Measurements from ENCODE around the gene IFNA16.
"Not testable (repeated sequence)": the region's sequence is repeated elsewhere in the genome, so short reads cannot be mapped to it uniquely, and the experiment has no call there.

The IFNA16 gene

DNA sequence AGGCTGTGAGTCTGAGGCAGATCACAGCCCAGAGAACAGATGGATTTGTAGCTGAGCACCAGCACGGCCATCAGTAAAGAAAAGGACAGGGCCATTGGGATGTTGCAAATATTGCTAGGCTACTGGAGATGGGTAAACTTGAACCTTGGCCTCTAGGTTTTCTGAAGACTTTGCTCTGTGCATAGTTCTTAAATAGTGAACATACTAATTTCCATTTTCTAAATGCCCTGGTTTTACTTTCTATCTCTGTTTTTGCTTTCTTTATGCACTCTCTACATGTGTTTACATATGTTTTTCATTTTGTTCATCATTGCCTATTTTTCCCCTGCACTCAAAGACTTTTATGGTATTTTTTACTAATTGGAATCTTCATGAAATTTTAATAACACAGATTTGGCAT lies at the start of gene IFNA16:
Gene IFNA16 (minus strand): TSS at position 101 of the 400 bp plus-strand sequence. CDS start 6 bp downstream, at position 95.
- not testable (repeated sequence) for FAIRE-seq

DNA sequence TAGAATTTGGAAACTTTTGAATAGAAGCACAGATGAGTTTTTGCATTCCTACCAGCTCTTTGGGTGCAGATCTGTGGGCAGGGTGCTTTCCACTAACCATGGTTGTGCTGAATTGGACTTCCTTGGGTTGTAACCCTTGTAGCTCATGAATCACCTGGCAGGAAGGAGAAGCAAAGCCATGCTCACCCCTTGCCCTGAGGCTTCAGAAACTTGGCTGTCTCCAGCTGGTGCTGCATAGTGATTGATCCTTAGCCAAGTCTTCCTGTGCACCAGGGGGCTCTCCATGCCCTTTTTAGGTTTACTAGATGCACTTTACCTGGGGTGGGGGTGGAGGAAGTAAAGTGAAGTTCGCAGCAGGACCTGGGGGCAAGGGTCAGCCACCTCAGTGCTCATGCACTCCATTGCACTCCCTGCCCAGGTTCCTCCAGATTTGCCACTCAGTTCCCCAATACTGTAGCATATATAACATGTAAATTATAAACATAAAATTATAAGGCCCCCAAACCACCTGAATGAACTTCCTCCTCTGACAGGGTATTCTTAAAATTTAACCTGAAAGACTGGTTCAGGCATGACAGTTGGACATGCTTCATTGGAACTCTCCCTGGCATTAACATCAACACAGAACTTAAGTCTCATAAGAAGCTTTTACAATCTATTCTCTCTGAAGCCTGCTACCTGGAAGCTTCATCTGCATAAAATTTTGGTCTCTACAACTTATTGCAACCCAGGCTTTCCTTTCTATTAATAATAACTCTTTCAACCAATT lies 48.5 kb upstream of the IFNA16 start:
- no peak for FAIRE-seq

- FAIRE-seq: no peak
These were observed 38.6 kb upstream of the IFNA16 start for GRCh38 chr9:21255538-21256212.

DNA sequence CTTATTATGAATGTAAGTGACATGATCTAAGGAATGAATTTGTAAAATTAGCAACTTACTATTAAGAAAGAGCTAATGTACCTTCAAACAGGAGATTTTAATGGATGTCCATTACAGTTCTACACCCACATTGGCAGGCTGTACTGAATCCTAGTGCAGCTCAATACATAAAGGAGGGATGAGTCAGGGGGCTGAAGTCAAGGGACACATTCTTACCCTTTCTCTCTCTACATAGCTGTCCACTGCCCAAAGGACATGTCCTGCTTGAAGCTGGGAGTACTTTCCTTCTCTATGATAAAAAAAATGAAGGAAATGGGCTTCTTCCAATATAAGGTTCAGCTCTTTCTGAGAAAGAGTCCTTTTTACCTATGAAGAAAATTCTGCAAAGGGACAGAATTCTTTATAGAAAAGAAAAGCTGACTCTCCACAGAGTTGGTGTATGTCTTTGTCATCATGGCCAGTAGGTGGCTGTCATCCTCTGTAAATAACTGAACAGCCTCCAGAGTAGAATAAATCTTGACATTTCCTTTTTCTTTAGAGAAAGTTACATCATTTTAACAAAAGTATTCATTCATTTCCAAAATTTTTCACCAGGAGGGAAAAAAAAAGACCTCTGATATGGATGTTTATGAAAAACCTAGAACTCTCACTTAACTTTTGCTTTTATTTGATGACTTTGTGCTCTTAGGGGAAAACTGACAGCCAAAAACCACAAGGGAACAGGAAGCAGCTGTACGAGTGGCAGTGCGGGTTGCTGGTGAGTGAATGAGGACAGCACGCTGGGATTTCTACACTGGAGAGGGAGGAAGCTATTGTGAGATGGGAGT lies 35.8 kb upstream of the IFNA16 start:
- no peak for FAIRE-seq

DNA sequence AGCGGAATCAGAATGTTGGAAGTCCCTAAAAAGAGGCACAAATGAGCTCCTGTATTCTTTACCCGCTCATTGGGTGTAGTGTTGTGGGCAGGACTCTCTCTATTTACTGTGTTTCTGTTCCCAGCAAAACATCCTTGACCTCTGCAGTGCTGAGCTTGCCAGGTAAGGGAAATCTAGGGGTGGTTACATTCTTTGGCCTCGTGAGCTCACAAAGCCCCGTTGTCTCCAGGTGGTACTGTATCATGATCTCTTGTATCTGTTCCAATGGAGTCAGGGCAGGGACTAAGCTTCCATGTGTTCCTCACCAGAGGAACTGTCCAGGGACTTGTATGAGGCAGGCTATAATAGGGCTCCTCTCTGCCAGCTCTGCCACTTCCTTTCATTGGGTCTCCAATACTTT lies 34.5 kb upstream of the IFNA16 start:
- FAIRE-seq: no peak

- FAIRE-seq: no peak
These were observed 34.1 kb upstream of the IFNA16 start for GRCh38 chr9:21251190-21251589.

DNA sequence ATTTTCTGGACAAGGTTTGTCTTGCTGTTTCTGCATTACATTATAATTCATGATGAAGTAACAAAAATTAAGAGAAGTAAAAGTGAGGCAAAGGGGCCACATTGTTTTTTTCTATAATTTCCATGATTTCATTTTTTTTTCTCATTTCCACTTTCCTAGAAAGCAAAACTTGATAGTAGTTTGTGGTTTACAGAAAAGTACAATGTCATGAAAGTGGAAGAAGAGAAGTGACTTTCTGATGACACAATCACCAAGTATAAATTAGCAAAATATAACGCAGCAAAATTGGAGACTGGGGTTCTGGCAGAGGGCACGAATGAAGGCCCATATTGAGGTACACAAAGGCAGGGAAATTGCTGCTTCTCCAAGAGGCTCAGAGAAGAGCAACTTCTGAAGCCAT lies 27.7 kb upstream of the IFNA16 start:
- FAIRE-seq: no peak

DNA sequence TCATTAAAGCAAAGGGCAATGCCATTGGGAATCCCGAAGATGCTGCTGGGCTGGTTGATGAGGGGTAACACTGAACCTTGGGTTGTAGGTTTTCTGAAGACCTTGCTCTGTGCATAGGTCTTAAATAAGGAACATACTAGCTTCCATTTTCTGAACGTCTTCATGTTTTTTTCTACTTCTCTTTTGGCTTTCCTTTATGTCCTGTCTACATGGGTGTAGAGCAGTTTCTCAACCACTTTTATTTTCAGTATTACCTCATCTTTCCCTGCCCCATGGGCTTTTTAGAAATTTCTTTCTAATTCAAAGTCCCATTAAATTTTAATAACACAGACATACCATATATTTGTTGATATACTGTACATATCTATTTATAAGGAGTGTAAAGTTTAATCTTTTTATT lies 22.8 kb upstream of the IFNA16 start, which contains the start of gene IFNA14:
Gene IFNA14 (minus strand): TSS at position 95 of the 400 bp plus-strand sequence. CDS start 70 bp downstream, at position 25.
- FAIRE-seq: no peak

DNA sequence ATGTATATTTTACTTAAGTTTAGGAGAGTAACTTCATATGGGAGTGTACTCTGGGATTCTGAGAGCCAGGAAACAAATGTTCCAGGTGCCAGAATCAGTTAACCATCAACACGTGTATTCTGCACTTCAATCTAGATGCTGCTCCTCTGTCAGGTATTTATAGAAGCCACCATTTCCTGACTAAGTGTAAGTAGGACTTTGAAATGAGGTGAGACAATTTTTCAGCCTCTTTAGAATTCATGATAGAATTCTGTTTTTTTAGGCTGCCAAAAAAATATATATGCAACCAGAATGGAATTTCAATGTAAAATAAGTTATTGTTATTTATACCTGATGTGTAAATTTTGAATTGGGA lies 19.2 kb upstream of the IFNA16 start:
- FAIRE-seq: not testable (repeated sequence)

- FAIRE-seq: not testable (repeated sequence)
These were observed 18.6 kb upstream of the IFNA16 start for GRCh38 chr9:21235468-21236359.

- FAIRE-seq: no peak
These were observed 17.1 kb upstream of the IFNA16 start for GRCh38 chr9:21234153-21234687.

- no peak for FAIRE-seq
These were observed 16.1 kb upstream of the IFNA16 start for GRCh38 chr9:21233258-21233657.

GRCh38 chr9:21228122-21228521 lies 11.0 kb upstream of the IFNA16 start, which contains the start of gene IFNA17:
TSS of gene IFNA17 (minus strand) at chr9:21228222. CDS start at chr9:21228173, 49 bp downstream.
- FAIRE-seq: no peak

DNA sequence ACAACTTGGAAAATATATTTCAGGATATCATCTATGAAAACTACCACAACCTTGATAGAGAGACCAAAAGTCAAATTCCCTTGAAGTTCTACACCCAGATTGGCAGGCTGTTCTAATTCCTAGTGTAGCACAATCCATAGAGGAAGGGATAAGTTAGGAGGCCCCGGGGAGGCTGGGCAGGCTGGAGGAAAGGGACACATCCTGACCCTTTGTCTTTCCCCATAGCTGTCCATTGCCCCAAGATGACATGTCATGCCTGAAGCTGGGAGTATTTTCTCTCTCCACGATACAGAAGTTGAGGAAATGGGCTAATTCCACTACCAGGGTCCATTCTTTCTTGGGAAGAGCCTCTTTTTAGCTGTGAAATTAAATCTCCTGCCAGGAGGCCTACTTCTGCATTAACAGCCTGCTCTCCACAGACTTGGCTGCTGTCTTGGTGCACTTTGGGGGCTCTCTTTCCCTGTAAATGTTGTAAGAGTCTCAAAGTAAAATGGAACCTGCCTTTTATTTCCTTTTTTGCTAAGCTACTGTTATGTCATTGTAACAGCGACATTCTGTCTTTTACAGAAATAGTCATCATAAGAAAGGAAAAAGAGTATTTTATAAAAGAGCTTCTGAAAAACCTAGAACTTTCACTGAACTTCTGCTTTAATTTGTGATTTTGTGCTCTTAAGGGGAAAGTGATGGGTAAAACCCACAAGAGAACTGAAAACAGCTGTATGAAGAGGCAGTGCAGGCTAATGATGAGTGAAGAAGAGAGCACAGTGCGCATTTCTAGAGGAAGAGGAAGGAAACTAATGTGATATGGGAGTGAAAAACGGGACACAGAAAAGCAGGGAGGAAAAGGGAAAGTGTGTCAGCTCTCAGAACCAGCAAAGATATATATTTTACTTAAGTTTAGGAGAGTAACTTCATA lies 3.4 kb downstream of the IFNA16 start:
- FAIRE-seq: not testable (repeated sequence)

- not testable (repeated sequence) for FAIRE-seq
These were observed 5.0 kb downstream of the IFNA16 start for GRCh38 chr9:21212160-21212559.

- FAIRE-seq: not testable (repeated sequence)
These were observed 6.3 kb downstream of the IFNA16 start for GRCh38 chr9:21210782-21211181.

- no peak for FAIRE-seq
These were observed 6.8 kb downstream of the IFNA16 start for GRCh38 chr9:21210311-21210710.

DNA sequence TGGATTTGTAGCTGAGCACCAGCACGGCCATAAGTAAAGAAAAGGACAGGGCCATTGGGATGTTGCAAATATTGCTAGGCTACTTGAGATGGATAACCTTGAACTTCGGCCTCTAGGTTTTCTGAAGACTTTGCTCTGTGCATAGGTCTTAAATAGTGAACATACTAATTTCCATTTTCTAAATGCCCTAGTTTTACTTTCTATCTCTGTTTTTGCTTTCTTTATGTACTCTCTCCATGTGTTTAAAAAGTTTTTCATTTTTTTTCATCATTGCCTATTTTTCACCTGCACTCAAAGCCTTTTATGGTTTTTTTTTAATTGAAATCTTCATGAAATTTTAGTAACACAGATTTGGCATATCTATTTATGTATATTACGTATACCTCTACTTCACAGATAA lies 10.1 kb downstream of the IFNA16 start, which contains the start of gene IFNA10:
Gene IFNA10 (minus strand): TSS at position 101 of the 400 bp plus-strand sequence. CDS start 46 bp downstream, at position 55.
- not testable (repeated sequence) for FAIRE-seq

DNA sequence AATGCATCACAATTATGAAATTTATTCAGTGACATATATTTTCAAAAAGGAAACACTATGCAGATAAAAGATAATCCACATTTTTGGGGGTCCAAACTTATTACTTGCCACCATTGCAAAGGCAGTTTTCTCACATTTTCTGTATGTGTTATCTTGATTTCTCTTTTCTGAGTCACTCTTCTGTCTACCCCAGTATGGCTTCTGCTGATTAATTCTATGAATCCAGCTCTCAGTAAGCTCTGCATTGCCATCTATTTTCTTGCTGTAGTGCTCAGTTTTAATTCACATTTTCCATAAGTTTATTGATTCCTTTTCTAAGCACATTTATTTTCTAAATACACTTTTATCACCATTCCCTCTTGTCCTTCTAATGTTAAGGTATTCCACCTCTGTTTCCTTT lies 11.9 kb downstream of the IFNA16 start:
- FAIRE-seq: no peak

DNA sequence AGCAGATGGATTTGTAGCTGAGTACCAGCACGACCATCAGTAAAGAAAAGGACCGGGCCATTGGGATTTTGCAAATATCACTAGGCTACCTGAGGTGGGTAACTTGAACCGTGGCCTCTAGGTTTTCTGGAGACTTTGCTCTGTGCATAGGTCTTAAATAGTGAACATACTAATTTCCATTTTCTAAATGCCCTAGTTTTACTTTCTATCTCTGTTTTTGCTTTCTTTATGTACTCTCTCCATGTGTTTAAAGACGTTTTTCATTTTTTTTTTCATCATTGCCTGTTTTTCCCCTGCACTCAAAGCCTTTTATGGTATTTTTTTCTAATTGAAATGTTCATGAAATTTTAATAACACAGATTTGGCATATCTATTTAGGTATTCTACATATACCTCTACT lies 15.0 kb downstream of the IFNA16 start, which contains the start of gene IFNA7:
Gene IFNA7 (minus strand): TSS at position 101 of the 400 bp plus-strand sequence. CDS start 40 bp downstream, at position 61.
- FAIRE-seq: not testable (repeated sequence)
